Glomerular endothelial cell (primary cell): ENCODE data around the gene TMEM273. TPM values are rescaled to one million over a fixed set of nuclear protein-coding genes. Genes with fewer than 3 reads are reported as not detected.
"Not testable (repeated sequence)": the region's sequence is repeated elsewhere in the genome, so short reads cannot be mapped to it uniquely, and the experiment has no call there.

Experiments used
- DNase-seq: peaks from one replicate; pipeline ENCODE4 v3.0.0-alpha.2; 2011; ENCODE audit warnings: low read depth, low spot score; ENCODE audit errors: extremely low read depth
- total RNA-seq: library from RNA; depleted of rRNA; stranded (reverse); fragments of >200 nt; gene quantifications from 2 replicates; pipeline ENCODE4 v1.2.3, GENCODE V29; 2015

The TMEM273 gene
- total RNA-seq, 1 donor from 2014 or later, result 11.6 TPM

GRCh38 chr10:49207113-49207512, 18.9 kb upstream of the TMEM273 start:
- DNase-seq, result no peak

- DNase-seq, result no peak
Measured at GRCh38 chr10:49205206-49205605, 17.0 kb upstream of the TMEM273 start.

- no peak for DNase-seq
Measured at GRCh38 chr10:49204119-49204518, 15.9 kb upstream of the TMEM273 start.

GRCh38 chr10:49202266-49202665, 14.1 kb upstream of the TMEM273 start:
- DNase-seq, result no peak

GRCh38 chr10:49200854-49201253, 12.7 kb upstream of the TMEM273 start:
- DNase-seq, result no peak

GRCh38 chr10:49197171-49197570, 9.0 kb upstream of the TMEM273 start:
- no peak for DNase-seq

GRCh38 chr10:49195864-49196263, 7.7 kb upstream of the TMEM273 start:
- not testable (repeated sequence) for DNase-seq

- DNase-seq, result no peak
Measured at GRCh38 chr10:49194212-49194920, 6.2 kb upstream of the TMEM273 start.

GRCh38 chr10:49191349-49191748, 3.2 kb upstream of the TMEM273 start:
- DNase-seq, result no peak

- DNase-seq, result no peak
Measured at GRCh38 chr10:49189422-49189821, 1.2 kb upstream of the TMEM273 start.

- no peak for DNase-seq
Measured at GRCh38 chr10:49187044-49187484, 1.1 kb downstream of the TMEM273 start.

GRCh38 chr10:49186613-49187012, 1.6 kb downstream of the TMEM273 start:
- DNase-seq, result no peak

GRCh38 chr10:49185213-49185612, 3.0 kb downstream of the TMEM273 start:
- no peak for DNase-seq

GRCh38 chr10:49184642-49185111, 3.5 kb downstream of the TMEM273 start:
- DNase-seq, result no peak

GRCh38 chr10:49183596-49184542, 4.3 kb downstream of the TMEM273 start:
- DNase-seq, result no peak

GRCh38 chr10:49182776-49183175, 5.4 kb downstream of the TMEM273 start:
- DNase-seq, result no peak

- DNase-seq, result no peak
Measured at GRCh38 chr10:49180444-49180860, 7.7 kb downstream of the TMEM273 start.

GRCh38 chr10:49179699-49180443, 8.3 kb downstream of the TMEM273 start:
- DNase-seq, result no peak

GRCh38 chr10:49178489-49179471, 9.4 kb downstream of the TMEM273 start:
- no peak for DNase-seq
